HepG2 (cell line): ENCODE data around the gene ZNF451. TPM values are rescaled to one million over a fixed set of nuclear protein-coding genes. Genes with fewer than 3 reads are reported as not detected.

Source experiments
- GATAD1 ChIP-seq: IDR thresholded peaks from 2 replicates; pipeline ENCODE4 v1.6.1; 2016; ENCODE audit warnings: missing genetic modification reagents, missing compliant biosample characterization
- KIAA2018 ChIP-seq: sonication (generic); formaldehyde crosslinking; IDR thresholded peaks from 2 replicates; pipeline ENCODE4 v1.5.0; 2020; ENCODE audit warnings: mild to moderate bottlenecking, missing genetic modification reagents, borderline replicate concordance
- MED1 ChIP-seq: sonication (generic); formaldehyde crosslinking; IDR thresholded peaks from 2 replicates; pipeline ENCODE4 v1.4.0; 2020; ENCODE audit warnings: missing genetic modification reagents
- MIER2 ChIP-seq: IDR thresholded peaks from 2 replicates; pipeline ENCODE4 v1.6.1; 2016; ENCODE audit warnings: missing biosample characterization, missing genetic modification reagents
- MNT ChIP-seq: fragments of 450-650 bp; IDR thresholded peaks from 2 replicates; pipeline ENCODE4 v1.6.1; 2016
- PAF1 ChIP-seq: IDR thresholded peaks from 2 replicates; pipeline ENCODE4 v1.6.1; 2016; ENCODE audit warnings: missing genetic modification reagents, missing compliant biosample characterization
- PRDM4 ChIP-seq: sonication (generic); formaldehyde crosslinking; IDR thresholded peaks from 2 replicates; pipeline ENCODE4 v1.9.0; 2021; ENCODE audit warnings: missing genetic modification reagents, borderline replicate concordance
- THAP8 ChIP-seq: sonication (generic); formaldehyde crosslinking; IDR thresholded peaks from 2 replicates; pipeline ENCODE4 v1.5.1; 2020; ENCODE audit warnings: missing genetic modification reagents, mild to moderate bottlenecking, borderline replicate concordance
- ZBTB2 ChIP-seq: sonication (generic); formaldehyde crosslinking; IDR thresholded peaks from 2 replicates; pipeline ENCODE4 v1.8.0; 2022; ENCODE audit warnings: low read depth, missing genetic modification reagents
- ZNF569 ChIP-seq: sonication (generic); formaldehyde crosslinking; IDR thresholded peaks from 2 replicates; pipeline ENCODE4 v1.5.0; 2020; ENCODE audit warnings: mild to moderate bottlenecking, missing genetic modification reagents, moderate library complexity, borderline replicate concordance
- ZSCAN9 ChIP-seq: IDR thresholded peaks from 2 replicates; pipeline ENCODE4 v1.6.1; 2016; ENCODE audit warnings: borderline replicate concordance
- polyA plus RNA-seq, 8 experiments: library from polyadenylated mRNA; depleted of rRNA in 3 of 8; stranded (reverse) in 7 of 8; unstranded in 1 of 8; fragments of >200 nt; fragmentation: Illumina TruSeq in 4 of 8; extraction: Trizol in 4 of 8; gene quantifications; 2 replicates each; pipeline versions ENCODE4 v1.2.1 to v1.2.3, GENCODE V29; 2011 to 2016; ENCODE audit warnings: low read depth in 4 of 8, missing spikeins in 1 of 8, mixed read lengths in 1 of 8; ENCODE audit not compliant: insufficient read depth in 1 of 8
- total RNA-seq, 5 experiments: library from RNA; depleted of rRNA; stranded (reverse); fragments of >200 nt; fragmentation: Illumina TruSeq; extraction: Trizol; gene quantifications; 2 replicates each; pipeline ENCODE4 v1.2.3, GENCODE V29; 2016; ENCODE audit warnings: low read depth in 1 of 5

ZNF451 gene
- total and polyA plus RNA-seq, 2 of the 13 experiments (the other 11 are each of a cell fraction or from before 2014, with no cell fraction given) = 32.1 to 65.7 TPM

- TF ChIP-seq PAF1 (CRISPR knock-in tag) (no peak), GATAD1 (peak; percentile 88), ZBTB2 (CRISPR knock-in tag) (peak; percentile 97), MIER2 (no peak; the same call in 1 of the 2 replicates), PRDM4 (CRISPR knock-in tag) (no peak), MED1 (peak; percentile 73), MNT (peak; percentile 63), KIAA2018 (CRISPR knock-in tag) (peak; percentile 83; the same call in 1 of the 2 replicates), THAP8 (CRISPR knock-in tag) (no peak), ZSCAN9 (CRISPR knock-in tag) (peak; percentile 92; the same call in 1 of the 2 replicates), ZNF569 (CRISPR knock-in tag) (no peak; the same call in 1 of the 2 replicates)
Observed at GRCh38 chr6:57089687-57090457, at the start of gene ZNF451 (continued).
